ENCODE results near the gene RNF180.

DNA sequence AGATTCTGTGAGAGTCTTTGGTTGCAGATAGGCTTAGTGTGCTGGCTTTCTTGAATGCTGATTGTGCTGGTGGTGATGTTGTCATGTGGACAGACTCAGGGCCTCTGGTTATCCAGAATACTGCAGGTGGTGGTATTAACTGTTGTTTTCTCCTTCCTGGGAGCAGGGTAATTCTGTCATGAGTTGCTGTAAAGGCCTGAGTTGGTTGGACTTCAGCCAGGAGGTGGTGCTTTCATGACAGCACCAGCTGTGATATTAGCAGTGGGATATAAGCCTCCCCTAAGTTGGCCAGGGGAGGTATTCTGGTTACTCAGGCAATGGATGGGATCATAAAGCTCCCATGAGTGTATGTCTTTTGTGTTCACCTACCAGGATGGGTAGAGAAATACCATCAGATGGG is 16.4 kb upstream of the RNF180 start:
- TF ChIP-seq, protein P1, sequence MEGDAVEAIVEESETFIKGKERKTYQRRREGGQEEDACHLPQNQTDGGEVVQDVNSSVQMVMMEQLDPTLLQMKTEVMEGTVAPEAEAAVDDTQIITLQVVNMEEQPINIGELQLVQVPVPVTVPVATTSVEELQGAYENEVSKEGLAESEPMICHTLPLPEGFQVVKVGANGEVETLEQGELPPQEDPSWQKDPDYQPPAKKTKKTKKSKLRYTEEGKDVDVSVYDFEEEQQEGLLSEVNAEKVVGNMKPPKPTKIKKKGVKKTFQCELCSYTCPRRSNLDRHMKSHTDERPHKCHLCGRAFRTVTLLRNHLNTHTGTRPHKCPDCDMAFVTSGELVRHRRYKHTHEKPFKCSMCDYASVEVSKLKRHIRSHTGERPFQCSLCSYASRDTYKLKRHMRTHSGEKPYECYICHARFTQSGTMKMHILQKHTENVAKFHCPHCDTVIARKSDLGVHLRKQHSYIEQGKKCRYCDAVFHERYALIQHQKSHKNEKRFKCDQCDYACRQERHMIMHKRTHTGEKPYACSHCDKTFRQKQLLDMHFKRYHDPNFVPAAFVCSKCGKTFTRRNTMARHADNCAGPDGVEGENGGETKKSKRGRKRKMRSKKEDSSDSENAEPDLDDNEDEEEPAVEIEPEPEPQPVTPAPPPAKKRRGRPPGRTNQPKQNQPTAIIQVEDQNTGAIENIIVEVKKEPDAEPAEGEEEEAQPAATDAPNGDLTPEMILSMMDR (IDR thresholded peaks at IDR 0.05; ENCODE audit: low read depth, low read length): no peak
- TF ChIP-seq EZH2phosphoT487 (IDR thresholded peaks at IDR 0.05; ENCODE audit: low read depth): no peak
